Endothelial cell of umbilical vein (primary cell): Measurements from ENCODE around the gene AMH.

ENCODE experiments used
- JUN ChIP-seq: IDR thresholded peaks from 2 replicates; pipeline ENCODE4 v1.6.1; 2011; ENCODE audit warnings: borderline replicate concordance, low read depth; ENCODE audit not compliant: insufficient read length, insufficient read depth
- POLR2A ChIP-seq: IDR thresholded peaks from 2 replicates; pipeline ENCODE4 v1.6.1; 2012; ENCODE audit warnings: low read depth, mild to moderate bottlenecking, control low read depth, low read length
- POLR2AphosphoS5 ChIP-seq: IDR thresholded peaks from 2 replicates; pipeline ENCODE4 v1.6.1; 2012; ENCODE audit warnings: low read depth, mild to moderate bottlenecking, control low read depth, low read length, moderate library complexity; ENCODE audit not compliant: insufficient read depth
- TF ChIP-seq, protein P1 (sequence below), 2 donors: IDR thresholded peaks; 1 replicate in 1 of 2; 2 replicates in 1 of 2; pipeline ENCODE4 v1.5.1; 2011; ENCODE audit warnings: low read length in 2 of 2, mild to moderate bottlenecking in 2 of 2, moderate library complexity in 2 of 2, control low read depth in 1 of 2, inconsistent platforms in 1 of 2, low read depth in 1 of 2; ENCODE audit not compliant: insufficient read depth in 1 of 2; ENCODE audit errors: extremely low read depth in 1 of 2
- TF ChIP-seq, protein P2 (sequence below): IDR thresholded peaks from 2 replicates; pipeline ENCODE4 v1.6.1; 2011; ENCODE audit not compliant: insufficient read depth, insufficient read length

DNA sequence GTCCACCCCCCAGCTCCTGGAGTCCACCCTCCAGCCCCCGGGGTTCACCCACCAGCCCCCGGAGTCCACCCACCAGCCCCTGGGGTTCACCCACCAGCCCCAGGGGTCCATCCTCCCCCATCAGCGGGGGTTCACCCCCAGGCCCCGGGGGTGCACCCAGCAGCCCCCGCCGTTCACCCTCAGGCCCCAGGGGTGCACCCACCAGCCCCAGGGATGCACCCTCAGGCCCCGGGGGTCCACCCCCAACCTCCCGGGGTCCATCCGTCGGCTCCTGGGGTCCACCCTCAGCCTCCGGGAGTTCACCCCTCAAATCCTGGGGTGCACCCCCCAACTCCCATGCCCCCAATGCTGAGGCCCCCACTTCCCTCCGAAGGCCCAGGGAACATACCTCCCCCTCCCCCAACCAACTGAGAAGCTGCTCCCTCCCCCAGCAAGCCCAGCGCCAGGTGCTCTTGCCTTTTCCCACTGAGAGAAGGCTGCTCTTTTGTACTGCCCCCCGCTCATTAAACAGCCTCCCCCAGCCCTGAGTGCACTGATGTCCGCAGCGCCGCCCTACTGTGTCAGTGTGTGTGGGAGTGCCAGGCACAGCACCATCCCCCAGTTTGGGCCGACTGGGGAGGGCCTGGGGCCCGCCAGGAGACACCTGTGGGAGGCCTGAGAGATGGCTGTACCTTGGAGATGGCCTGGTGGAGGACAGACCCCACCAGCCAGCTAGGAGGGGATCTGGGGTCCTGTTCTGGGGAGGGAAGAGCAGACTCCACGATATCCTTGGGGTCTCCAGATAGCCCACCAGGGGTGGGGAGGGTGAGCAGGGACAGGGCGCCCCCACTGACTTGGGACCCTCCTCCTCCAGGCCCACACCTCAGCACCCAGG is 750 bp upstream of the AMH start:
- TF ChIP-seq, protein P1, sequence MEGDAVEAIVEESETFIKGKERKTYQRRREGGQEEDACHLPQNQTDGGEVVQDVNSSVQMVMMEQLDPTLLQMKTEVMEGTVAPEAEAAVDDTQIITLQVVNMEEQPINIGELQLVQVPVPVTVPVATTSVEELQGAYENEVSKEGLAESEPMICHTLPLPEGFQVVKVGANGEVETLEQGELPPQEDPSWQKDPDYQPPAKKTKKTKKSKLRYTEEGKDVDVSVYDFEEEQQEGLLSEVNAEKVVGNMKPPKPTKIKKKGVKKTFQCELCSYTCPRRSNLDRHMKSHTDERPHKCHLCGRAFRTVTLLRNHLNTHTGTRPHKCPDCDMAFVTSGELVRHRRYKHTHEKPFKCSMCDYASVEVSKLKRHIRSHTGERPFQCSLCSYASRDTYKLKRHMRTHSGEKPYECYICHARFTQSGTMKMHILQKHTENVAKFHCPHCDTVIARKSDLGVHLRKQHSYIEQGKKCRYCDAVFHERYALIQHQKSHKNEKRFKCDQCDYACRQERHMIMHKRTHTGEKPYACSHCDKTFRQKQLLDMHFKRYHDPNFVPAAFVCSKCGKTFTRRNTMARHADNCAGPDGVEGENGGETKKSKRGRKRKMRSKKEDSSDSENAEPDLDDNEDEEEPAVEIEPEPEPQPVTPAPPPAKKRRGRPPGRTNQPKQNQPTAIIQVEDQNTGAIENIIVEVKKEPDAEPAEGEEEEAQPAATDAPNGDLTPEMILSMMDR (IDR thresholded peaks at IDR 0.05; ENCODE audit: extremely low read depth in 1 of 2, insufficient read depth in 1 of 2, low read depth in 1 of 2, low read length in 2 of 2), result no peak
- TF ChIP-seq POLR2A (no peak), JUN (no peak), POLR2AphosphoS5 (no peak)
- TF ChIP-seq, protein P2, sequence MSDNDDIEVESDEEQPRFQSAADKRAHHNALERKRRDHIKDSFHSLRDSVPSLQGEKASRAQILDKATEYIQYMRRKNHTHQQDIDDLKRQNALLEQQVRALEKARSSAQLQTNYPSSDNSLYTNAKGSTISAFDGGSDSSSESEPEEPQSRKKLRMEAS, result no peak
